Stimulated activated CD4-positive, alpha-beta T cell treated with anti-CD3 and anti-CD28 coated beads, Interleukin-4, amount 100 ng/mL, for 24 hours (primary cell): ENCODE measurements around the gene CDK19.
"Not testable (repeated sequence)": the region's sequence is repeated elsewhere in the genome, so short reads cannot be mapped to it uniquely, and the experiment has no call there.

Source experiments
- DNase-seq: peaks from one replicate; pipeline ENCODE4 v3.0.0-alpha.2; 2020

Gene CDK19

DNA sequence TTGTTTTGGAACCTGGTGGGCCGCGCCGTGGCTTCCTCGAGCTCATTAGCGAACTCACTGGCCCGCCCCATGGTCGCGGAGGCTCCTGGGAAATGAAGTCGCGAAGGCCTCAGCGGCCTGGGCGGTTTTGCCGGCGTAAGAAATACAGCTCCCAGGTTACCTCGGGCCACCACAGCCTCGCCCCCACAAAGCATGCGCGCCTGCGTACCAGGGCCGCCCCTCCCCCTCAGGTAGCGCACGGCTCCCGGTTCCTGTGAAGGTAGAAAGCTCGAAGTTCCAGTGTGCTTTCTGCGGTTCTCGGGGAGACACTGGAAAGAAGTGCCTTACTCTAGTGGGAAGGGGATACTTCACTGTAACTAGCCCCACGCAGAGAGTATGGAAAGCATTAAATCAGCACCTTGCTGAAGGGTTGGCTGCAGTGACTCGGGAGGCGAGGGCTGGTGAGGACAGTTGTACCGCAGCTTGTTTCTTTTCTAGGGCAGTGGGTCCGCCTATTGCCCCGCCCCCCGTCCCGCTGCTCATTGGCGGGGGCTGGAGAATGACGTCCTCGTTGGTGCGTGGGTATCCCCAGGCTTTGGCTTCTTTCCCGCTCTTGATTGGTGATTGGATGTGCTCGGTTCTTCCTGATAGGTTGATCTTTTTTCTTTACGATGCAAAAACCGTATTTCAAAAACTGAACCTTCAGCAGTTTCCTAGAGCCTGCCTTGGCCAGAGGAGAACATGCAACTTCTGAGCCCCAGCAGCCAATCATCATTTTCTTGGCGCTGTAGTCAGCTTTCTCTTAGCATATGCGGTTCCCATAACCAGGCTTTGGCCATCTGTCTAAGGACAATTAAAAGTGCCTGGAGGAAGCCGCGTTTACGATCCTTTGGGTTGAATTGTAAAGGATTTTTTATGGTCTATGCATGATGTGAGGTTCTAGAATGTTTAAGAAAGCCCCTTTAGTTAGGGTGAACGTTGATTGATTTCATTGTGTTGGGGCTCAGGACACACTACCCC, at the start of gene CDK19:
TSS of gene CDK19 (minus strand) at position 59 of the 999 bp plus-strand sequence. CDS start 333 bp downstream, outside the sequence.
- DNase-seq, result peak; percentile 98

DNA sequence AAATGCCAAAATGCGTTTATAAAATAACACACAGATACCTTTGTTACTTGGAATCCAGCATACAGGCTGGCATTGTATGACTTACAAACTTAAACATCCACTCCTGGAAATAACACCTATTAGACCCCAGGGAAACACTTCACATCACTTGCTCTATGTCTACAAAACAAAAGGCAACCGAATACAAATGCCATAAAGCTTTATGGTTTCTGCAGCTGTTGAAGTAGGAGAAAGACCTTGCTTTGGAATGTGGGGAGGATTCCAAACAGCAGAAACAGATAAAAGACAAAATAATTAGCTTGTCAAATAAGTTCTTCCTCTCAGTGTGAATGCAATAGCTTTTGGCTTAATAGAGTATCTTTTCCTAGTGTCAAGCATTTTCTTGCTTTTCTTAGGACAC, 49.6 kb upstream of the CDK19 start:
- no peak for DNase-seq

- DNase-seq, result no peak
Observed at GRCh38 chr6:110859335-110859792, 44.1 kb upstream of the CDK19 start.

- no peak for DNase-seq
Observed at GRCh38 chr6:110858562-110859214, 43.4 kb upstream of the CDK19 start.

GRCh38 chr6:110858016-110858415, 42.7 kb upstream of the CDK19 start:
- DNase-seq, result no peak

GRCh38 chr6:110856296-110856695, 41.0 kb upstream of the CDK19 start:
- DNase-seq, result no peak

DNA sequence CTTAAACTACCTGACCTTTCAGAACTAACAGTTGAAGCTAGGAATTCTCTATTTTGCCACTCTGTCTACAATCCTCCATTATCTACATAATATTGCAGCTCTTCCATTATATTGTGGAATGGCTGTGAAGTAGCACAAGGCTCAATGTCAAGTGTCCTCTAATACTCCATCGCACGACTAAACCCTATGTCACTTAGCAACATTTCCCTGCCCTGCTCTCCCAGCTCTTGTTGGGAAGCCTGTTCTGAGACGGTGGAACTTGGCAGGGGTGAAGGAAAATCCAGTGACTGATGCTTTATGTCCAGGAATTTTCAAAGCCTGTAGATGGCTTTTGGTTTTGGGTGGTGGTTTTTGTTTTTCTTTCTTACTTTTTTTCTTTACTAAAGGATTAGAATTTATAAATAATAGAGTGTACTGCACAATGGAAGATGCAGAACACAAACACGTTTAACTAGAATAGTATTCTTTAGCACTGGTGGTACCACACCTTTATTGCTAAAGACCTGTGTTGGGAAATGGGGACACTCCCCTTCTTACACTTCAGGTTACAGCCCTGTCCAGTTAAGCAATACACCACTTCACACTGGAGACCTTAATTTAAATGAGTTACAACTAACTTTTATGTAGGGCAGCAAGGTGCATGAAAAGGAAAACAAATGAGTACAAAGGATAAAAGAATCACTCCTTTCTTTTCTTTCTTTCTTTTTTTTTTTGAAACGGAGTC, 38.6 kb upstream of the CDK19 start:
- DNase-seq, result no peak

DNA sequence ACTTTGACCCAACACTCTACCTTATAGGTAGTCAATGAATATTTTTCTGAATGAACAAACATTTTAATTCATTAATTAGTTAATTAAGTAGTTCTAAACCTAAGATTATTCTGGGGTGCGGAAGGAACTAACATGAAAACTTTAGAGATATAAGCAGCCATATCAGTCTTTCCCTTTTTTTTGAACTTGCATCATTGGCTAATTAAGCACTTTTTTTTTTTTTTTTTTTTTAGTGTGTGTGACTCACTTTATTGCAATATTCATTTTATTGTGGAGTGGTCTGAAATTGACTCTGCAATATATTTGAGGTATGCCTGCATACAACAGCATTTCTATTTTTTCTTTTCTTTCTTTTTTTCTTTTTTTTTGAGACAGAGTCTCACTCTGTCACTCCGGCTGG, 37.5 kb upstream of the CDK19 start:
- no peak for DNase-seq

- DNase-seq, result no peak
Observed at GRCh38 chr6:110849781-110850180, 34.5 kb upstream of the CDK19 start.

- DNase-seq, result no peak
Observed at GRCh38 chr6:110841266-110841665, 26.0 kb upstream of the CDK19 start.

DNA sequence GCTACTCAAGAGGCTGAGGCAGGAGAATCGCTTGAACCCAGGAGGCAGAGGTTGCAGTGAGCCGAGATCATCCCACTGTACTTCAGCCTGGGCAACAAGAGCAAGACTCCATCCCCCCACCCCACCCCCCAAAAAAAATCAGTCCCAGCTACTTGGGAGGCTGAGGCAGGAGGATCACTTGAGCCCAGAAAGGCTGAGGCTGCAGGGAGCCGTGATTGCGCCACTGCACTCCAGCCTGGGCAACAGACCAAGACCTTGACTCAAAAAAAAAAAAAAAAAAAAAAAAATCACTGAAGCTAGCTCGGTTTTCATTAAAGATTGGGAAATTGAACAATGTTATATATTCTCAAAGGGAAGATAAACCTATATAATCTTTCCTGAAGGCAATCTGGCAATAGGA, 20.5 kb upstream of the CDK19 start:
- not testable (repeated sequence) for DNase-seq

- DNase-seq, result no peak
Observed at GRCh38 chr6:110833831-110834230, 18.6 kb upstream of the CDK19 start.

DNA sequence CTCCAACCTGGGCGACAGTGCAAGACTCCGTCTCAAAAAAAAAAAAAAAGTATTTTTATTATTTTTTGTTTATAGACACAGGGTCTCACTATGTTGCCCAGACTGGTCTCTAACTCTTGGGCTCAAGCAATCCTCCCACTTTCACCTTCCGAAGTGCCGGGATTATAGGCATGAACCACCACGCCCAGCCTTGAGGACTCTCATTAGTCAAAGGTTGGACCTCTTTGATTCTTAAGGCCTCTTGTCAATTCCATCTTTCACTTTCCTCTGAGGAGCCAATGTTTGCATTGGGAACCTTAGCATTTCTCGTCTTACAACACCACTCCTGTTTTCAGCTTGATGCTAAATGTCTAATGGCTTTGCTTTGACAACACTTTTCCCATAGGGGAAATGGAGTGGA, 16.1 kb upstream of the CDK19 start:
- DNase-seq, result no peak

GRCh38 chr6:110828396-110828795, 13.1 kb upstream of the CDK19 start:
- no peak for DNase-seq

GRCh38 chr6:110826236-110827129, 11.2 kb upstream of the CDK19 start:
- no peak for DNase-seq

GRCh38 chr6:110823146-110823545, 7.9 kb upstream of the CDK19 start:
- no peak for DNase-seq

DNA sequence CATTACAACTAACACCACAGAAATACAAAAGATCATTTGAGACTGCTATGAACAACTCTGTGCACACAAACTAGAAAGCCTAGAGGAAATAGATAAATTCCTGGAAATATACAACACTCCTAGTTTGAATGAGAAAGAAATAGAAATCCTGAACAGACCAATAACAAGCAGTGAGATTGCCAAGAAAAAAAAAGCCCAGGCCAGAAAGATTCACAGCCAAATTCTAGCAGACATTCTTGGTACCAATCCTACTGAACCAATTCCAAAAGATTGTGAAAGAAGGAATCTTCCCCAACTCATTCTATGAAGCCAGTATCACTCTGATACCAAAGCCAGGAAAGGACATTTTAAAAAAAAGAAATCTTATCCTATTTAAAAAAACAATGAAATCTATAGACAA, 7.0 kb upstream of the CDK19 start:
- no peak for DNase-seq

DNA sequence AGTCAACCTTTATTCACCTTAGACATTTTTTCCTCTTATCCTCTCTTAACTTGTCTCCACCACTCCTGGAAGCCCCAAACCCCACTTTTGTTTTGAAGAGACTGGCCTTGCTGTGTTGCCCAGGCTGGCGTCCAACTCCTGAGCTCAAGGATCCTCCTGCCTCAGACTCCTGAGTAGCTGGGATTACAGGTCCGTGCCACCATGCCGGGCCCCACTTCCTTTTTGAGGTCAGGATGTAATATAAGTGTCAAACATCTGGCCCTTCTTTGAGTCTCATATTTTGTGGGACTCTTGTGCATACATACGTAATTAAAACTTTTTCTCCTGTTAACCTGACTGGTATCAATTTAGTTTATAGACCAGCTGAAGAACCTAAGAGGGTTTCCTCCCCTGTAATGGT, 1.4 kb upstream of the CDK19 start:
- DNase-seq, result no peak

DNA sequence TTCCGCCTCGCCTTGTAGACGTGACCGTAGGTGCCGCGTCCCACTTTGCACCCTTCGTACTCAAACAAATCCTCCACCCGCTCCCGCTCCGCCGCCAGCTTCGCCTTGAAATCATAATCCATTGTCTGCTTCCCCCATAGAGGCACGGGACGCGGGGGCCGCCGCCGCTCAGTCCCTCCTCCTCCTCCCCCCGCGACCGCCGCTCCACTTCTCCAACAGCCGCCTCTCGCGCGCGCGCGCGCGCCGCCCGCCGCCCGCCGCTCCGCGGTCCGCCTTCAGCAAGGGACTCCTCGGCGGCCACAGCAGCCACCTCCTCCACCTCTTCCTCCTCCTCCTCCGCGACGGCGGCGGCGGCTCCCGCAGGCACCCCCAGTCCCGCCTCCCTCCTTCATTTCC, 256 bp downstream of the CDK19 start:
- no peak for DNase-seq

- DNase-seq, result peak; percentile 64
Observed at GRCh38 chr6:110814102-110815014, 911 bp downstream of the CDK19 start.
